B cell (primary cell): Measurements from ENCODE around the gene RHOT2. TPM values are rescaled to one million over a fixed set of nuclear protein-coding genes. Genes with fewer than 3 reads are reported as not detected.

ENCODE experiments used
- ATAC-seq: fragments of 200-7000 bp; cut with Tn5 transposase; one replicate; pipeline ENCODE4 v1.10.0; 2021; ENCODE audit warnings: low read depth, mild to moderate bottlenecking, moderate number of reproducible peaks, moderate library complexity
- CTCF ChIA-PET: fragments of 350-600 bp; sonication (Branson Sonifier 250); formaldehyde crosslinking; loops from one replicate; lab custom pipeline; 2021; ENCODE audit warnings: antibody characterized with exemption, inconsistent platforms; lab: Charles Lee
- POLR2A ChIA-PET: fragments of 350-600 bp; sonication (Branson Sonifier 250); formaldehyde crosslinking; loops from one replicate; lab custom pipeline; 2021; ENCODE audit warnings: antibody characterized with exemption; lab: Charles Lee
- DNase-seq: peaks from one replicate; pipeline ENCODE4 v3.0.0; 2013
- H2AFZ ChIP-seq: 2 replicates; pipeline ENCODE4 v1.6.1; 2012; ENCODE audit warnings: mild to moderate bottlenecking, low read depth, low read length; ENCODE audit not compliant: insufficient read depth, poor library complexity, severe bottlenecking
- H3K27ac ChIP-seq, 2 donors: 1 replicate in 1 of 2; 2 replicates in 1 of 2; pipeline ENCODE4 v1.5.1; 2012 to 2013; ENCODE audit warnings: low read length in 2 of 2, mild to moderate bottlenecking in 2 of 2, moderate library complexity in 1 of 2
- H3K27me3 ChIP-seq, 4 experiments: fragments of 200-600 bp in 1 of 4; sonication (generic) in 1 of 4; replicated peaks in 1 of 4; 1 replicate in 2 of 4; 2 replicates in 2 of 4; pipeline versions ENCODE4 v1.6.1 to v1.7.0; 2013 to 2016; ENCODE audit warnings: low read length in 3 of 4, mild to moderate bottlenecking in 2 of 4, mixed read lengths in 1 of 4, moderate library complexity in 1 of 4; ENCODE audit not compliant: insufficient read depth in 4 of 4, control insufficient read depth in 3 of 4; ENCODE audit errors: control extremely low read depth in 1 of 4
- H3K36me3 ChIP-seq, 2 experiments: replicated peaks in 1 of 2; 1 replicate in 1 of 2; 2 replicates in 1 of 2; pipeline versions ENCODE4 v1.6.1 to v1.7.1; 2013; ENCODE audit warnings: low read length in 1 of 2; ENCODE audit not compliant: insufficient read depth in 2 of 2, control insufficient read depth in 1 of 2; ENCODE audit errors: control extremely low read depth in 1 of 2, extremely low read depth in 1 of 2
- H3K4me1 ChIP-seq, 2 donors: fragments of 200-600 bp in 1 of 2; sonication (generic) in 1 of 2; 1 replicate in 1 of 2; 2 replicates in 1 of 2; pipeline versions ENCODE4 v1.5.1 to v1.6.1; 2013 to 2017; ENCODE audit warnings: low read length in 2 of 2; ENCODE audit not compliant: control insufficient read depth in 2 of 2, insufficient read depth in 2 of 2
- H3K4me2 ChIP-seq: replicated peaks from 2 replicates; pipeline ENCODE3; 2012; ENCODE audit warnings: mild to moderate bottlenecking, low read depth, low read length; ENCODE audit not compliant: poor library complexity, severe bottlenecking
- H3K4me3 ChIP-seq, 5 experiments: fragments of 200-600 bp in 1 of 5; sonication (generic) in 1 of 5; 1 replicate in 3 of 5; 2 replicates in 2 of 5; pipeline versions ENCODE4 v1.5.1 to v1.7.0; 2011 to 2016; ENCODE audit warnings: low read length in 4 of 5, mild to moderate bottlenecking in 4 of 5, low read depth in 2 of 5, control low read depth in 1 of 5, moderate library complexity in 1 of 5; ENCODE audit not compliant: insufficient read depth in 1 of 5; ENCODE audit errors: control extremely low read depth in 1 of 5, extremely low read depth in 1 of 5
- H3K79me2 ChIP-seq: fragments of 200-600 bp; sonication (generic); one replicate; pipeline ENCODE4 v1.6.0; 2016; ENCODE audit warnings: low read length; ENCODE audit not compliant: control insufficient read depth, insufficient read depth
- H3K9ac ChIP-seq: fragments of 200-600 bp; sonication (generic); 2 replicates; pipeline ENCODE4 v1.6.1; 2017; ENCODE audit warnings: mild to moderate bottlenecking, low read length, moderate library complexity
- H3K9me3 ChIP-seq, 3 donors: one replicate each; pipeline versions ENCODE4 v1.6.1 to v1.7.1; 2013; ENCODE audit warnings: low read length in 2 of 3; ENCODE audit not compliant: control insufficient read depth in 2 of 3, insufficient read depth in 1 of 3; ENCODE audit errors: control extremely low read depth in 1 of 3
- H4K20me1 ChIP-seq: 2 replicates; pipeline ENCODE4 v1.6.0; 2012; ENCODE audit warnings: mild to moderate bottlenecking, low read length; ENCODE audit not compliant: insufficient read depth, control insufficient read depth, poor library complexity, severe bottlenecking
- H3K27ac Mint-ChIP-seq: one replicate; pipeline ENCODE4 v1.8.0; 2021; ENCODE audit warnings: mixed read lengths
- H3K27me3 Mint-ChIP-seq: one replicate; pipeline ENCODE4 v1.8.0; 2021; ENCODE audit warnings: mixed read lengths
- H3K4me1 Mint-ChIP-seq: one replicate; pipeline ENCODE4 v1.8.0; 2021; ENCODE audit warnings: mixed read lengths
- H3K4me3 Mint-ChIP-seq: one replicate; pipeline ENCODE4 v1.8.0; 2021; ENCODE audit warnings: mixed read lengths
- H3K9me3 Mint-ChIP-seq: one replicate; pipeline ENCODE4 v1.8.0; 2022; ENCODE audit warnings: mixed read lengths; ENCODE audit not compliant: insufficient read depth
- CTCF ChIP-seq: fragments of 200-600 bp; IDR thresholded peaks from one replicate; pipeline ENCODE4 v1.8.0; 2022; ENCODE audit warnings: antibody characterized with exemption, mild to moderate bottlenecking
- EZH2 ChIP-seq: IDR thresholded peaks from 2 replicates; pipeline ENCODE4 v1.6.1; 2012; ENCODE audit warnings: borderline replicate concordance, low read depth, mild to moderate bottlenecking, moderate library complexity, low read length; ENCODE audit not compliant: insufficient read depth, poor library complexity, severe bottlenecking
- WGBS: methylation state at CpG from one replicate; pipeline ENCODE4 v1.1.5; 2013; ENCODE audit warnings: missing lambda C conversion rate; ENCODE audit not compliant: insufficient coverage; 5-methylcytosine and 5-hydroxymethylcytosine counted together
- intact Hi-C: fragments of 100-400 bp; cut with micrococcal nuclease; formaldehyde crosslinking; loops from one replicate; pipeline ENCODE4 v1.10.0; 2022
- polyA plus RNA-seq: library from polyadenylated mRNA; depleted of rRNA; stranded (reverse); fragments of >200 nt; gene quantifications from 2 replicates; pipeline ENCODE4 v1.2.3, GENCODE V29; 2012
- total RNA-seq, 2 donors: library from RNA; stranded (reverse); fragments of 120-200 nt in 1 of 2; gene quantifications; 1 replicate in 1 of 2; 2 replicates in 1 of 2; pipeline versions ENCODE4 v1.2.3 to v1.2.4, GENCODE V29; 2013 to 2022

The RHOT2 gene
- total and polyA plus RNA-seq, 2 donors (not counting 1 experiment from before 2014, with no cell fraction given) = 207 to 461 TPM

GRCh38 chr16:693766-694165 lies 25.8 kb downstream of the RHOT2 start:
- peak overlapping the region; percentile 96 for H3K4me2 ChIP-seq
- 5% methylated on average over 33 of the region's 37 CpGs for WGBS
- H3K79me2 ChIP-seq = peaks cover 12% of the 10 kb centered on the region
- TF ChIP-seq CTCF = no peak
- TF ChIP-seq EZH2 = no peak
- H3K9ac ChIP-seq = no peak overlapping the region
- H3K4me3 Mint-ChIP-seq = peak overlapping the region; percentile 29
- peaks cover 0 to 28% (median 0%) of the 10 kb centered on the region in 3 donors for H3K9me3 ChIP-seq
- no peak overlapping the region for H2AFZ ChIP-seq
- H3K27ac ChIP-seq = no peak overlapping the region
- no peaks in the 10 kb centered on the region for H3K9me3 Mint-ChIP-seq
- H3K27me3 ChIP-seq = peaks cover 0 to 42% (median 15%) of the 10 kb centered on the region in 4 experiments
- H3K4me3 ChIP-seq = peak overlapping the region in 1 of 5 experiments; percentile 58
- POLR2A ChIA-PET = no interaction called here
- no peak overlapping the region for H3K27ac Mint-ChIP-seq
- H3K4me1 Mint-ChIP-seq = peaks cover 27% of the 10 kb centered on the region
- no peaks in the 10 kb centered on the region for H3K36me3 ChIP-seq
- H3K4me1 ChIP-seq = peaks cover 36 to 41% of the 10 kb centered on the region in 2 donors
- DNase-seq = no peak
- peaks cover 4% of the 10 kb centered on the region for H4K20me1 ChIP-seq
- CTCF ChIA-PET = no interaction called here
- intact Hi-C loops = no loop called here
- no peak for ATAC-seq
- H3K27me3 Mint-ChIP-seq = peaks cover 17% of the 10 kb centered on the region

DNA sequence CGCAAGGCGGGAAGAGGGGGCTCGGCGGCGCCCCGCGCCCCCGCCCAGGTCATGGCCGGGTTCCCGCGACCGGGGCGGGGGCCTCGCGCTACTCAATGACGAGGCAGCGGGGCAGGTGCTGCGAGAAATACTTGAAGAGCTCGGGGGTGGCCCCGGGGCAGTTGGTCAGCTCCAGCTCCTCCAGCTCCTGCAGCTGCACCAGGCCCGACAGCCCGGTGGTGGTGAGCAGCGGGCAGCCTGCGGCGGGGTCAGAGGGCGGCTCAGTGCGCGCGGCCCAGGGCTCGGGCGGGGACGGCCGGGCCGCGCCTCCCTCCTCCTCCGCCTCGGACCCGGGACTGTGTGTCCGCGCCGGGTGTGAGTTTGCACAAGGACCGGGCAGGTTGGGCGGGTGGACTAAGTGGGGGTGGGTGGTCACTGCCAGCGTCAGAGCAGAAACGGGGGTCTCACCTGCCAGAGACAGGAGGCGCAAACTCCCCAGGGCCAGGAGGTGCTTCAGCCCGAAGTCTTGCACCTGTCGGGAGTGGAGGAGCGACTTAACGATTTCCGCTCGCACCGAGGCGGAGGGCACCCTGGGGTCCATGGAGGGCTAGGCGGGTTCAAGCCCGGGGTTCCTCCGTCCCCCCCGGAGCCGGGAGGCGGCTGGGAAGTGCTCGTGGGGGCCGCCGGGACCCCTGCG lies 26.4 kb downstream of the RHOT2 start:
- Mint-ChIP-seq H3K4me1 (peaks cover 23% of the 10 kb centered on the region), H3K9me3 (no peaks in the 10 kb centered on the region), H3K4me3 (peak overlapping the region; percentile 75), H3K27me3 (peaks cover 17% of the 10 kb centered on the region), H3K27ac (no peak overlapping the region)
- peaks cover 7% of the 10 kb centered on the region for H3K79me2 ChIP-seq
- ATAC-seq (no peak), DNase-seq (no peak)
- H3K36me3 ChIP-seq = no peaks in the 10 kb centered on the region
- peak overlapping the region; percentile 96 for H3K4me2 ChIP-seq
- intact Hi-C loops = no loop called here
- POLR2A ChIA-PET = no interaction called here
- peak overlapping the region in 4 of 5 experiments; percentile 40 to 58 (median 52) for H3K4me3 ChIP-seq
- H3K27ac ChIP-seq = no peak overlapping the region
- 3% methylated on average over 54 of the region's 64 CpGs for WGBS
- peak overlapping the region; percentile 33 for H2AFZ ChIP-seq
- CTCF ChIA-PET = no interaction called here
- H3K9me3 ChIP-seq = peaks cover 0 to 32% (median 0%) of the 10 kb centered on the region in 3 donors
- H3K27me3 ChIP-seq = peaks cover 0 to 47% (median 17%) of the 10 kb centered on the region in 4 experiments
- TF ChIP-seq EZH2 (peak; percentile 95), CTCF (no peak)
- peaks cover 2% of the 10 kb centered on the region for H4K20me1 ChIP-seq
- H3K4me1 ChIP-seq = peaks cover 30 to 39% of the 10 kb centered on the region in 2 donors
- H3K9ac ChIP-seq = peak overlapping the region; percentile 58
